GM18505 (cell line): ENCODE results near the gene ZNF28.
"Not testable (repeated sequence)": the region's sequence is repeated elsewhere in the genome, so short reads cannot be mapped to it uniquely, and the experiment has no call there.

Experiments used
- ATAC-seq: cut with Tn5 transposase; IDR thresholded peaks from one replicate; pipeline ENCODE4 v1.9.1; 2021; ENCODE audit not compliant: unreplicated experiment
- POLR2A ChIP-seq: IDR thresholded peaks from 4 replicates; pipeline ENCODE4 v1.6.1; 2011; ENCODE audit warnings: borderline replicate concordance; ENCODE audit not compliant: insufficient read depth, insufficient read length; ENCODE audit errors: extremely low read depth

Gene ZNF28

DNA sequence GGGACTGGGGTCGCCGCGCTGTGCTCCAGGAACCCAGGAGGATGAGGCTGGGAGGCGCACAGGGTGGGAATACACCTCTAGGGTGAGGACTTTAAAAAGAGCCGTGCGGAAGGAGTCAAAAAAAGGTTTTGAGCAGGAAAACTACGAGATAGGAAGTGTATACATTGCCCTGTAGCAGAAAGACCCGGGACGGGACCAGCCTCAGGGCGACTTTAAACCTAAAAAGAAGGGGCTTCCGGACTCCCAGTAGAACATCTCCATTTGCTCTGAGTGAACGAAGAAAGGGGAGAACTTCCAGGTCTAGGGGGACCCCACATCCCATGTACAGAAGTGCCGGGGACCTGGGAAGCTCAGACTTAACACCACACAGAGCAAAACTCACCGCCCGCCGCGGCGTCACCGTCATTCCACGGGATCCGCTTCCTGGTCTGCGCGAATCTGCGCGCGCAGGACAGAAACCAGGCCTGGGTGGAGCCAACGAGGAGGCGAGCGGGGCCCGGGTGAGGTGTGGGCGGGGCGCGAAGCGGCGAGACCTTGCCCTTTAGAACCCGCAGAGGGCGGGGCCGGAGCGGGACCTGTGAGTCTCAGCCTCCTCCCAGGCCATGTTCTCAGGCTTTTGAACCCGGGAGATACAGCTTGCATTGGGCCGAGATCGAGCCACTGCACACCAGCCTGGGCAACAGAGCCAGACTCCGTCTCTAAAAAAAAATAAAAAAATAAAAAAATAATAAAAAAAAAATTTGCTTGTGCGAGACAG, at the start of gene ZNF28:
TSS of gene ZNF28 (minus strand) at position 430 of the 757 bp plus-strand sequence. CDS start 3,675 bp downstream, outside the sequence.
- ATAC-seq = peak; percentile 93
- TF ChIP-seq POLR2A = peak; percentile 53

GRCh38 chr19:52868031-52868430, 46.6 kb upstream of the ZNF28 start:
- ATAC-seq = not testable (repeated sequence)

DNA sequence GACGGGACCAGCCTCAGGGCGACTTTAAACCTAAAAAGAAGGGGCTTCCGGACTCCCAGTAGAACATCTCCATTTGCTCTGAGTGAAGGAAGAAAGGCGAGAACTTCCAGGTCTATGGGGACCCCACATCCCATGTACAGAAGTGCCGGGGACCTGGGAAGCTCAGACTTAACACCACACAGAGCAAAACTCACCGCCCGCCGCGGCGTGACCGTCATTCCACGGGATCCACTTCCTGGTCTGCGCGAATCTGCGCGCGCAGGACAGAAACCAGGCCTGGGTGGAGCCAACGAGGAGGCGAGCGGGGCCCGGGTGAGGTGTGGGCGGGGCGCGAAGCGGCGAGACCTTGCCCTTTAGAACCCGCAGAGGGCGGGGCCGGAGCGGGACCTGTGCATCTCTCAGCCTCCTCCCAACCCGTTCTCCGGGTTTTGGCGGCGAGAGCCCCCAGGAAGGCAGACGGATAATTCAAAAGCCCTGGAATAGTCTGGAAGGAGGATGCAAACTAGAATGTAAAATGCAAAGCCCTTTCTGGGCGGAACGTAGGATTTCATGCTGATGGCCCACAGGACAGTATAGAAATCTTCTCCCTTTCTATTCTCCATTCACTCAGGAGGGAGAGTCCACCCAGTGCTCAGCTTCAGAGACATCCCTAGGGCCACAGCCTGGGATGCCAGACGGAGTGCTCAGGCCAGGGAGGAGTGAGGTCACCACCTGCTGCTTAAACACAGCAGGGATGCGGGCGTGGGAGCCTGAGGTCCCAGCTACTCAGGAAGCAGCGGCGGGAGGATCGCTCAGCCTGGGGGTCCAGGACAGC, 36.2 kb upstream of the ZNF28 start, which contains the start of gene ZNF468:
TSS of gene ZNF468 (minus strand) at position 242 of the 814 bp plus-strand sequence. CDS start 3,347 bp downstream, outside the sequence.
- peak; percentile 98 for ATAC-seq
- TF ChIP-seq POLR2A = peak; percentile 87

DNA sequence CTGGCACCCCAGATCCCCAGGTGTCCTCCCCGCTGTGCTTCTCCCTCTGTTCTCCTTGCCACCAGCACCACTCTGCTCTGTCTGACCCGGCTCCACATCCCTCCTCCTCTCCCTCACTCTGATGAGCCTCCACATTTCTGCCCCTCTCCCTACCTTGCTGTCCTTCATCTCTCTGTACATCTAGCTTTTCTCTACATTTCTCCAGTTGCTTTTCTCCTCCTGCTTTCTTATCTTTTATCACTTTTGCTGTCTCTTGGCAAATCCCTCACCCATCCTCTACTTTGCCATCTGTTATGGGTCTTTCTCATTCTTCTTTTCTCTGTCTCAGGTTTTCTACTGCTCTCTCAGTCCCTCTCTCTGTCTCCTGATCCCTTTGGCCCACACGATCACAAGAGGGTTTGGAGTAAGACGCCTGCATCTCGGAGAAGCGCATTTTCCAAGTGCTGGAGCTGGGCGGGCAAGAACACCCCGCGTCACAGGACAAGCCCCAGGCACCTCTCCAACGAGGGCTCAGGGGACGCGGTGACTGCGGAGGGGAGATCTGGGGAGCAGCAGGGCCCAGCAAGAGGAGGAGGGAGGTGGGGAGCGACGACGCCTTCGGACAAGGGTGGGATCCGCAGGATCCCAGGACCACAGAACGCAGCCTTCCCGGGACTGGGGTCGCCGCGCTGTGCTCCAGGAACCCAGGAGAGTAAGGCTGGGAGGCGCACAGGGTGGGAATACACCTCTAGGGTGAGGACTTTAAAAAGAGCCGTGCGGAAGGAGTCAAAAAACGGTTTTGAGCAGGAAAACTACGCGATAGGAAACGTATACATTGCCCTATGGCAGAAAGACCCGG, 35.3 kb upstream of the ZNF28 start:
- ATAC-seq = peak; percentile 8

DNA sequence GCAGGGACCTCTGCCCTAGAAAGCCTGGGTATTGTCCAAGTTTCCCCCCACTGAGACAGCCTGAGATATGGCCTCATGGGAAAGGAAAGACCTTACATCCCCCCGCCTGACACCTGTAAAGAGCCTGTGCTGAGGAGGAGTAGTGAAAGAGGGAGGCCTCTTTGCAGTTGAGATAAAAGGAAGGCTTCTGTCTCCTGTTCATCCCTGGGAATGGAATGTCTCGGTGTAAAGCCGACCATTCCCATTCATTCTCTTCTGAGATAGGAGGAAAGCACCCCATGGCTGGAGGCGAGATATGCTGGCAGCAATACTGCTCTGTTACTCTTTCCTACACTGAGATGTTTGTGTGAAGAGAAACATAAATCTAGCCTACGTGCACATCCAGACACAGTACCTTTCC, 25.9 kb upstream of the ZNF28 start:
- not testable (repeated sequence) for ATAC-seq

DNA sequence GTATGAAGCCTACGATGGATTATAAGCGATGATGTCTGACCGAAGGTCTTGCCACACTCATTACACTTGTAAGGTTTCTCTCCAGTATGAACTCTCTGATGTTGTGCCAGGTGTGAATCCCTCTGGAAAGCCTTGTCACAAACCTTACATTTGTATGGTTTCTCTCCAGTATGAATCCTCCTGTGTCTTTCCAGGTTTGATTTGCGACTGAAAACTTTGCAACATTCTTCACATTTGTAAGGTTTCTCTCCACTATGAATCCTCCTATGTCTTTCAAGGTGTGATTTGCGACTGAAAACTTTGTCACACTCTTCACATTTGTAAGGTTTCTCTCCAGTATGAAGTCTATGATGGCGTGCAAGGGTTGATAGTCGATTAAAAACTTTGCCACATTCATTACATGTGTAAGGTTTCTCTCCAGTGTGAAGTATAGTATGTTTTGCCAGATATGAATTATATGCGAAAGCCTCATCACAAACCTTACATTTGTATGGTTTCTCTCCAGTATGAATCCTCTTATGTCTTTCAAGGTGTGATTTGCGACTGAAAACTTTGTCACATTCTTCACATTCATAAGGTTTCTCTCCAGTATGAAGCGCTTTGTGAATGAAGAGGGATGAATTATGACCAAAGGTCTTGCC, 19.5 kb upstream of the ZNF28 start:
- ATAC-seq = not testable (repeated sequence)

DNA sequence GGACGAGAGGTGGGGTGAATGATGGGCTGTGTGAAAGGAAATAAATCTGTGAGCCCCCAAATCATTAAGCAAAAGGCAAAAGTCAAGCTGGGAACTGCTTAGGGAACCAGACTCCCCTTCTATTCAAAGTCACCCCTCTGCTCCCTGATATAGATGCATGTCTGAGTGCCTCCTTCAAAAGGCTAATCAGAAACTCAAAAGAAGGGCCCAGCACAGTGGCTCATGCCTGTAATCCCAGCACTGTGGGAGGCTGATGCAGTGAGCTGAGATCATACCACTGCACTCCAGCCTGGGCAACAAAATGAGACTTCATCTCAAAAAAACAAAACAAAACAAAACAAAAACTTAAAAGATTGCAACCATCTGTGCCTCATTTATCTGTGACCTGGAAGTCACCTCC, 12.9 kb upstream of the ZNF28 start:
- ATAC-seq = not testable (repeated sequence)

DNA sequence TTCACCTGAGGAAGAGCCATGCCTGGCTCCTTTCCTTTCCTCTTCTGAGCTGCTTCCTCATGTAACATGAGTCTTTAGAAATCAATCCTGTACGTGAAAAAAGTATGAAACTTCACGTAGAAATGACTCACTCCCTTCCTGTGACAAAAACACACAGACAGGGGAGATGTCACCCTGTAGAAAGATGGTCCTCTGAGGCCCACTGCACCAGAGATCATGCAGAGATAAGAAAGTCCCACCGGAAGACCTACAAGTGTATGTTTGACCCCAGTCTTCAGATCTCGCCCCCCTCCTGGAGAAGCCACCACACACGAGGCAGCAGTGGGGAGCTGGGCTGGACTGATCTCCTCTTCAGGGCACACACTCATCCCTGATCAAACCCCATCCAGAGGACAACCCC, 12.1 kb upstream of the ZNF28 start:
- ATAC-seq = not testable (repeated sequence)

- not testable (repeated sequence) for ATAC-seq
Observed at GRCh38 chr19:52829866-52830265, 8.4 kb upstream of the ZNF28 start.

DNA sequence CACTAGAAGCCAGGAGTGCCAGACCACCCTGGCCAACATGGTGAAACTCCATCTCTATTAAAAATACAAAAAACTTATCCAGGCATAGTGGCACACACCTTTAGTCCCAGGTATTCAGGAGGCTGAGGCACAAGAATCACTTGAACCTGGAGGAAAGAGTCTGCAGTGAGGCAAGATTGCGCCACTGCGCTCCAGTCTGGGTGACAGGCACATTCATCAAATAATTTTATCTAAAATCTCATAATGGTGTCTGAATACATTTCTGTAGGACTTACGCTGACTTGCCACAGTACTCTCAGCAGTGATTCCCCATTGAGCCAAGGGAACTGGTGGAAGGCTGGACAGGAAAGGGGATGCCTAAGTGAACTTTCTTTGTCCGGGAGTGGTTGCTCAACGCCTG, 4.3 kb upstream of the ZNF28 start:
- ATAC-seq = no peak
- no peak for TF ChIP-seq POLR2A

DNA sequence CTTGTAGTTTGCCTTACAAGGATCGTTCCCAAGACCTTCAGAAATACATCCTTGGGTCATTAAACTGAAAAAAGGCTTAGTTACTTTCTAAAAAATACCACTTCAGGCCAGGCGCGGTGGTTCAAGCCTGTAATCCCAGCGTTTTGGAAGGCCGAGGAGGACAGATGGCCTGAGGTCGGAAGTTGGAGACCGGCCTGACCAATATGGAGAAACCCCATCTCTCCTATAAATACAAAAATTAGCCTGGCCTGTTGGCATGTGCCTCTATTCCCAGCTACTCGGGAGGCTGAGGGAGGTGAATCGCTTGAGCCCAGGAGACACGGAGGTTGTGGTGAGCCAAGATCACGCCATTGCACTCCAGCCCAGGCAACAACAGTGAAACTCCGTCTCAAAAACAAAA, 2.2 kb upstream of the ZNF28 start:
- no peak for ATAC-seq
- no peak for TF ChIP-seq POLR2A

GRCh38 chr19:52820472-52821203, 795 bp downstream of the ZNF28 start:
- peak; percentile 25 for ATAC-seq

DNA sequence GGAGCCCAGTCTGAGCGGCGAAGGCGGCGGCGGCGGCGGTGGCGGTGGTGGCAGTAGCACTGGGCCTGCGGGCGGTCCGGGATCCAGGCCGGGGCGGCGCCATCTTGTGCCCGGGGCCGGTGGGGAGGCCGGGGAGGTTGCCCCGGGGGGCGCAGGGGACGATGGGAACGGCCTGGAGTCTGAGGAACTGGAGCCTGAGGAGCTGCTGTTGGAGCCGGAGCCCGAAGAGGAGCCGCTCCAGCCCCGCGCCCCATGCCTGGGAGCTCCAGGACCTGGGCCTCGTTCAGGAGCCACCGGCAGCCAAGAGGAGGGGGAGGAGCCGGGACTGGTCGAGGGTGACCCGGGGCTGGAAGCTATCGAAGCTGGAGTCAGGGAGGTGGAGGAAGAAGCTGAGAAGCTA, 11.6 kb downstream of the ZNF28 start:
- no peak for TF ChIP-seq POLR2A
- ATAC-seq = no peak

DNA sequence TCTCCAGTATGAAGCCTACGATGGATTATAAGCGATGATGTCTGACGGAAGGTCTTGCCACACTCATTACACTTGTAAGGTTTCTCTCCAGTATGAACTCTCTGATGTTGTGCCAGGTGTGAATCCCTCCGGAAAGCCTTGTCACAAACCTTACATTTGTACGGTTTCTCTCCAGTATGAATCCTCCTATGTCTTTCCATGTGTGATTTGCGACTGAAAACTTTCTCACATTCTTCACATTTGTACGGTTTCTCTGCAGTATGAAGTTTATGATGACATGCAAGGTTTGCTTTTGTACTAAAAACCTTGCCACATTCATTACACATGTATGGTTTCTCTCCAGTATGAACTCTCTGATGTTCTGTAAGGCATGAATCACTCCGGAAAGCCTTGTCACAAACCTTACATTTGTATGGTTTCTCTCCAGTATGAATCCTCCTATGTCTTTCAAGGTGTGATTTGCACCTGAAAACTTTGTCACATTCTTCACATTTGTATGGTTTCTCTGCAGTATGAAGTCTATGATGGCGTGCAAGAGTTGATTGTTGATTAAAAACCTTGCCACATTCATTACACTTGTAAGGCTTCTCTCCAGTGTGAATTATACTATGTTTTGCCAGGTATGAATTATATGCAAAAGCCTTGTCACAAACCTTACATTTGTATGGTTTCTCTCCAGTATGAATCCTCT, 21.3 kb downstream of the ZNF28 start:
- ATAC-seq = not testable (repeated sequence)
